GM13977 (cell line): ENCODE results near the gene MED13L.

ENCODE experiments used
- DNase-seq: peaks from one replicate; pipeline ENCODE4 v3.0.0; 2012; ENCODE audit warnings: low spot score
- CTCF ChIP-seq: IDR thresholded peaks from 2 replicates; pipeline ENCODE4 v1.5.1; 2012; ENCODE audit warnings: mild to moderate bottlenecking, control low read depth; ENCODE audit not compliant: insufficient read depth; ENCODE audit errors: extremely low read depth, missing control alignments
- in situ Hi-C: fragments of 300-500 bp; cut with MboI; formaldehyde crosslinking; loops from one replicate; pipeline ENCODE4 v1.12.0; 2022; ENCODE audit warnings: low sequenced_read_pairs, low pct_unique_long_range_greater_than_20kb, mixed read lengths, inconsistent platforms; ENCODE audit not compliant: unreplicated experiment

MED13L gene

GRCh38 chr12:115960868-115961802, 316.4 kb downstream of the MED13L start:
- in situ Hi-C loops: no loop called here
- TF ChIP-seq CTCF: no peak
- no peak for DNase-seq

GRCh38 chr12:115957686-115958290, 319.7 kb downstream of the MED13L start:
- TF ChIP-seq CTCF: no peak
- in situ Hi-C loops: no loop called here
- no peak for DNase-seq

- DNase-seq: no peak
- no peak for TF ChIP-seq CTCF
- in situ Hi-C loops: no loop called here
Measured at GRCh38 chr12:115956659-115957058, 320.8 kb downstream of the MED13L start.

- in situ Hi-C loops: no loop called here
- no peak for DNase-seq
- no peak for TF ChIP-seq CTCF
Measured at GRCh38 chr12:115956236-115956635, 321.3 kb downstream of the MED13L start.

GRCh38 chr12:115953450-115953849, 324.0 kb downstream of the MED13L start:
- DNase-seq: no peak
- TF ChIP-seq CTCF: no peak
- in situ Hi-C loops: no loop called here

GRCh38 chr12:115953031-115953430, 324.5 kb downstream of the MED13L start:
- in situ Hi-C loops: no loop called here
- no peak for DNase-seq
- no peak for TF ChIP-seq CTCF
